HepG2 (cell line): ENCODE results near the gene FANCG. TPM values are rescaled to one million over a fixed set of nuclear protein-coding genes. Genes with fewer than 3 reads are reported as not detected.
A peak's percentile ranks its signal among the peaks of the same experiment; 100 is the strongest.

Experiments
- ARNTL ChIP-seq: sonication (generic); formaldehyde crosslinking; IDR thresholded peaks from 2 replicates; pipeline ENCODE4 v1.4.0; 2020; ENCODE audit warnings: mild to moderate bottlenecking, missing genetic modification reagents
- ATF7 ChIP-seq, 2 experiments: fragments of 450-650 bp in 1 of 2; sonication (generic) in 1 of 2; formaldehyde crosslinking in 1 of 2; IDR thresholded peaks; 2 replicates each; pipeline versions ENCODE4 v1.4.0 to v1.6.1; 2016 to 2020; ENCODE audit warnings: antibody characterized with exemption in 1 of 2, mild to moderate bottlenecking in 1 of 2, missing genetic modification reagents in 1 of 2
- FOXP1 ChIP-seq, 2 experiments: fragments of 450-650 bp in 1 of 2; IDR thresholded peaks; 2 replicates each; pipeline ENCODE4 v1.6.1; 2017 to 2018; ENCODE audit warnings: antibody characterized with exemption in 1 of 2
- HDAC2 ChIP-seq: sonication (generic); formaldehyde crosslinking; IDR thresholded peaks from 2 replicates; pipeline ENCODE4 v1.4.0; 2020; ENCODE audit warnings: missing genetic modification reagents
- HNF4G ChIP-seq, 2 experiments: sonication (generic) in 1 of 2; formaldehyde crosslinking in 1 of 2; IDR thresholded peaks; 2 replicates each; pipeline versions ENCODE4 v1.4.0 to v1.6.1; 2011 to 2020; ENCODE audit warnings: borderline replicate concordance in 2 of 2, low read depth in 2 of 2, mild to moderate bottlenecking in 2 of 2, low read length in 1 of 2, missing genetic modification reagents in 1 of 2, moderate library complexity in 1 of 2
- IRX3 ChIP-seq: sonication (generic); formaldehyde crosslinking; IDR thresholded peaks from 2 replicates; pipeline ENCODE4 v1.8.1; 2023; ENCODE audit warnings: mild to moderate bottlenecking, low read depth, missing genetic modification reagents, borderline replicate concordance
- PITX1 ChIP-seq: sonication (generic); formaldehyde crosslinking; IDR thresholded peaks from 2 replicates; pipeline ENCODE4 v1.5.1; 2020; ENCODE audit warnings: mild to moderate bottlenecking, missing genetic modification reagents
- PRPF4 ChIP-seq: fragments of 200-400 bp; formaldehyde crosslinking; IDR thresholded peaks from 2 replicates; pipeline ENCODE4 v1.6.1; 2016; ENCODE audit warnings: low read length, low read depth; ENCODE audit not compliant: poor library complexity, severe bottlenecking
- SIN3A ChIP-seq: IDR thresholded peaks from 2 replicates; pipeline ENCODE4 v1.6.1; 2011; ENCODE audit warnings: low read depth, mild to moderate bottlenecking, control low read depth, low read length, borderline replicate concordance
- TCF7L2 ChIP-seq: IDR thresholded peaks from 2 replicates; pipeline ENCODE4 v1.6.1; 2011; ENCODE audit warnings: mild to moderate bottlenecking, low read depth, low read length, moderate library complexity
- ZBTB21 ChIP-seq: sonication (generic); formaldehyde crosslinking; IDR thresholded peaks from 2 replicates; pipeline ENCODE4 v1.4.0; 2020; ENCODE audit warnings: missing genetic modification reagents
- ZBTB34 ChIP-seq: sonication (generic); formaldehyde crosslinking; IDR thresholded peaks from 2 replicates; pipeline ENCODE4 v1.8.0; 2022; ENCODE audit warnings: mild to moderate bottlenecking, missing genetic modification reagents
- ZNF225 ChIP-seq: sonication (generic); formaldehyde crosslinking; IDR thresholded peaks from 2 replicates; pipeline ENCODE4 v1.4.0; 2020; ENCODE audit warnings: mild to moderate bottlenecking, missing genetic modification reagents
- ZNF496 ChIP-seq: sonication (generic); formaldehyde crosslinking; IDR thresholded peaks from 2 replicates; pipeline ENCODE4 v1.8.1; 2023; ENCODE audit warnings: mild to moderate bottlenecking, moderate library complexity, missing genetic modification reagents; ENCODE audit not compliant: insufficient replicate concordance
- ZNF510 ChIP-seq: sonication (generic); formaldehyde crosslinking; IDR thresholded peaks from 2 replicates; pipeline ENCODE4 v1.4.0; 2020; ENCODE audit warnings: low read depth, mild to moderate bottlenecking, missing genetic modification reagents
- ZNF567 ChIP-seq: sonication (generic); formaldehyde crosslinking; IDR thresholded peaks from 2 replicates; pipeline ENCODE4 v1.8.1; 2023; ENCODE audit warnings: mild to moderate bottlenecking, missing genetic modification reagents, borderline replicate concordance
- polyA plus RNA-seq, 8 experiments: library from polyadenylated mRNA; depleted of rRNA in 3 of 8; stranded (reverse) in 7 of 8; unstranded in 1 of 8; fragments of >200 nt; fragmentation: Illumina TruSeq in 4 of 8; extraction: Trizol in 4 of 8; gene quantifications; 2 replicates each; pipeline versions ENCODE4 v1.2.1 to v1.2.3, GENCODE V29; 2011 to 2016; ENCODE audit warnings: low read depth in 4 of 8, missing spikeins in 1 of 8, mixed read lengths in 1 of 8; ENCODE audit not compliant: insufficient read depth in 1 of 8
- total RNA-seq, 5 experiments: library from RNA; depleted of rRNA; stranded (reverse); fragments of >200 nt; fragmentation: Illumina TruSeq; extraction: Trizol; gene quantifications; 2 replicates each; pipeline ENCODE4 v1.2.3, GENCODE V29; 2016; ENCODE audit warnings: low read depth in 1 of 5
- TF ChIP-seq, protein P1 (sequence below), 2 experiments: sonication (generic) in 1 of 2; formaldehyde crosslinking in 1 of 2; IDR thresholded peaks; 2 replicates each; pipeline versions ENCODE4 v1.4.0 to v1.6.1; 2018 to 2020; ENCODE audit warnings: missing genetic modification reagents in 2 of 2, borderline replicate concordance in 1 of 2, low read depth in 1 of 2, mild to moderate bottlenecking in 1 of 2, missing biosample characterization in 1 of 2
- TF ChIP-seq, protein P2 (sequence below): sonication (generic); formaldehyde crosslinking; IDR thresholded peaks from 2 replicates; pipeline ENCODE4 v1.5.1; 2020; ENCODE audit warnings: missing genetic modification reagents, mild to moderate bottlenecking, borderline replicate concordance

Gene FANCG
- total and polyA plus RNA-seq, 2 of the 13 experiments (the other 11 are each of a cell fraction or from before 2014, with no cell fraction given): 14.4 to 45.1 TPM

DNA sequence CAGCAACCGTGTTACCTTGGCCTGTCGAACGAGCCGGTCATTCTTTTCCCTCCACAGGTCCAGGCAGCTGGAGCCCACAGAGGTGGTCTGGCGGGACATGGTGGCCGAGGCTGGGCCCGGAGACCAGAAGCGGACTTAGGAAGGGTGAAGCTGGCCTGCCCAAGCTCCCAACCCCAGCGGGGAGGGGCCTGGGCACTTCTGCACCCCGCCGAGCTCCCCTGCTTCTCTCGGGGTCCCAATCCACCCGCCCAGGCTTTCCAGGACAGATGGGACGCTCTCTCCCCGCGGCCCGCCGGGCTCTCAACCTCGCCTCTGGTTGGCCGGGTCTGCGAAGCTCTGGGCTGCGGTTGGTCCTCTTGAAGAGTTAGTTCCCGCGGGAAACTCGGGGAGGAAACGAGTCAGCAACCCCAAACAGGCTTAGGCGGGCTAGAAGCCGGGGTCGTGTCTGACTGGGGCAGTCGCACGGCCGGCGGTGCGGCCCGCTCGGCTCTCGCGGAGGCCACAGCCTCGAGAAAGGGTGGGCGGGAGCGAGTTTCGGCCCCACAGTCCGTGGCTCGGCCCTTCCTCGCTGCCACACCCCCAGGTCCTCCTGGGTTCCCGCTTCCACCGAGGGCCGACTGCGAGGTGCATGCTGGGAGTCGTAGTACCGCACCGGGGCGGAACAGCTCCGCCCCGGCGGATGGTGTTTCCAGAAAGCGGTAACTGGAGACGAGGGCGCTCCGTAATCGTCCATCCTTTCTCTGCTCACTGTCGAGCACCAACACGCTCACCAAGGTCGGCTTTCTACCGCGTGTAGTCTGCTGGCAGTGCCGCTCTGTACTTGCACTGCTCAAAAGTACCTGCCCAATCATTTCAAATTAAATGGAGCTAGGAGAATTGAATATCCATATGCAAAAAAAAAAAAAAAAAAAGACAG is at the start of gene FANCG (continued):
- TF ChIP-seq IRX3 (CRISPR knock-in tag): no peak
- no peak for TF ChIP-seq HNF4G (IDR thresholded peaks at IDR 0.05; ENCODE audit: borderline replicate concordance, low read depth, low read length)
- no peak; the same call in 1 of the 2 replicates for TF ChIP-seq HNF4G (CRISPR knock-in tag; IDR thresholded peaks at IDR 0.05; ENCODE audit: borderline replicate concordance, low read depth)
- TF ChIP-seq PITX1 (CRISPR knock-in tag): peak; percentile 62; the same call in 1 of the 2 replicates
- no peak for TF ChIP-seq ATF7 (IDR thresholded peaks at IDR 0.05)
- no peak for TF ChIP-seq ATF7 (CRISPR knock-in tag; IDR thresholded peaks at IDR 0.05)
- TF ChIP-seq ARNTL (CRISPR knock-in tag): 0 out of 2 replicates have a peak, but pooled peaks have one; percentile 30
- no peak for TF ChIP-seq ZNF567 (CRISPR knock-in tag)
- peak; percentile 73 for TF ChIP-seq HDAC2 (CRISPR knock-in tag)
- TF ChIP-seq ZNF510: no peak
- TF ChIP-seq PRPF4: no peak
- no peak for TF ChIP-seq ZBTB21 (CRISPR knock-in tag)
- no peak for TF ChIP-seq FOXP1 (IDR thresholded peaks at IDR 0.05)
- TF ChIP-seq FOXP1 (CRISPR knock-in tag; IDR thresholded peaks at IDR 0.05): no peak
- TF ChIP-seq ZNF225 (CRISPR knock-in tag): no peak
- TF ChIP-seq, protein P1, sequence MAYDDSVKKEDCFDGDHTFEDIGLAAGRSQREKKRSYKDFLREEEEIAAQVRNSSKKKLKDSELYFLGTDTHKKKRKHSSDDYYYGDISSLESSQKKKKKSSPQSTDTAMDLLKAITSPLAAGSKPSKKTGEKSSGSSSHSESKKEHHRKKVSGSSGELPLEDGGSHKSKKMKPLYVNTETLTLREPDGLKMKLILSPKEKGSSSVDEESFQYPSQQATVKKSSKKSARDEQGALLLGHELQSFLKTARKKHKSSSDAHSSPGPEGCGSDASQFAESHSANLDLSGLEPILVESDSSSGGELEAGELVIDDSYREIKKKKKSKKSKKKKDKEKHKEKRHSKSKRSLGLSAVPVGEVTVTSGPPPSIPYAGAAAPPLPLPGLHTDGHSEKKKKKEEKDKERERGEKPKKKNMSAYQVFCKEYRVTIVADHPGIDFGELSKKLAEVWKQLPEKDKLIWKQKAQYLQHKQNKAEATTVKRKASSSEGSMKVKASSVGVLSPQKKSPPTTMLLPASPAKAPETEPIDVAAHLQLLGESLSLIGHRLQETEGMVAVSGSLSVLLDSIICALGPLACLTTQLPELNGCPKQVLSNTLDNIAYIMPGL (CRISPR knock-in tag; IDR thresholded peaks at IDR 0.05; ENCODE audit: borderline replicate concordance in 1 of 2, low read depth in 1 of 2): peak in 1 of 2 experiments; percentile 64; a peak in 3 of 4 replicates
- TF ChIP-seq, protein P2, sequence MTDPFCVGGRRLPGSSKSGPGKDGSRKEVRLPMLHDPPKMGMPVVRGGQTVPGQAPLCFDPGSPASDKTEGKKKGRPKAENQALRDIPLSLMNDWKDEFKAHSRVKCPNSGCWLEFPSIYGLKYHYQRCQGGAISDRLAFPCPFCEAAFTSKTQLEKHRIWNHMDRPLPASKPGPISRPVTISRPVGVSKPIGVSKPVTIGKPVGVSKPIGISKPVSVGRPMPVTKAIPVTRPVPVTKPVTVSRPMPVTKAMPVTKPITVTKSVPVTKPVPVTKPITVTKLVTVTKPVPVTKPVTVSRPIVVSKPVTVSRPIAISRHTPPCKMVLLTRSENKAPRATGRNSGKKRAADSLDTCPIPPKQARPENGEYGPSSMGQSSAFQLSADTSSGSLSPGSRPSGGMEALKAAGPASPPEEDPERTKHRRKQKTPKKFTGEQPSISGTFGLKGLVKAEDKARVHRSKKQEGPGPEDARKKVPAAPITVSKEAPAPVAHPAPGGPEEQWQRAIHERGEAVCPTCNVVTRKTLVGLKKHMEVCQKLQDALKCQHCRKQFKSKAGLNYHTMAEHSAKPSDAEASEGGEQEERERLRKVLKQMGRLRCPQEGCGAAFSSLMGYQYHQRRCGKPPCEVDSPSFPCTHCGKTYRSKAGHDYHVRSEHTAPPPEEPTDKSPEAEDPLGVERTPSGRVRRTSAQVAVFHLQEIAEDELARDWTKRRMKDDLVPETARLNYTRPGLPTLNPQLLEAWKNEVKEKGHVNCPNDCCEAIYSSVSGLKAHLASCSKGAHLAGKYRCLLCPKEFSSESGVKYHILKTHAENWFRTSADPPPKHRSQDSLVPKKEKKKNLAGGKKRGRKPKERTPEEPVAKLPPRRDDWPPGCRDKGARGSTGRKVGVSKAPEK (CRISPR knock-in tag): no peak
- no peak for TF ChIP-seq ZNF496
- TF ChIP-seq TCF7L2: no peak
- TF ChIP-seq ZBTB34: peak; percentile 66; the same call in 1 of the 2 replicates
- peak; percentile 93 for TF ChIP-seq SIN3A
